HCT116 (cell line): ENCODE measurements around the gene PRKCZ. TPM values are rescaled to one million over a fixed set of nuclear protein-coding genes. Genes with fewer than 3 reads are reported as not detected.

ENCODE experiments used
- ATAC-seq: fragments of 200-7000 bp; cut with Tn5 transposase; 2 replicates; pipeline ENCODE4 v1.9.1; 2020; ENCODE audit warnings: mild to moderate bottlenecking, moderate library complexity
- BruUV-seq: library from RNA; stranded (reverse); fragments of 400-500 nt; replicated peaks from 2 replicates; lab custom pipeline; 2021; lab: Mats Ljungman, UMichigan
- CTCF ChIA-PET: fragments of 300-600 bp; sonication (Branson Sonifier 250); formaldehyde crosslinking; loops from one replicate; lab custom pipeline; 2021; ENCODE audit warnings: antibody characterized with exemption; lab: Charles Lee
- POLR2A ChIA-PET: fragments of 300-600, 350-600 bp; sonication (Branson Sonifier 250); formaldehyde crosslinking; loops from one replicate; lab custom pipeline; 2021; ENCODE audit warnings: antibody characterized with exemption; lab: Charles Lee
- RAD21 ChIA-PET, 2 experiments: fragments of 300-600 bp; sonication (Branson Sonifier 250); formaldehyde crosslinking; loops; one replicate each; lab custom pipeline; 2023; ENCODE audit warnings: low total read pairs in 2 of 2; ENCODE audit not compliant: uncharacterized antibody in 2 of 2, unreplicated experiment in 2 of 2, low non-redundant PET in 1 of 2; lab: Charles Lee
- DNase-seq: peaks from one replicate; pipeline ENCODE4 v3.0.0-alpha.2; 2010; ENCODE audit warnings: low read depth, low spot score
- H2AFZ ChIP-seq: fragments of 200-600 bp; shearing (Covaris generic), sonication (generic); 2 replicates; pipeline ENCODE4 v1.6.1; 2017; ENCODE audit warnings: low read depth, mixed run types, mixed read lengths, antibody characterized with exemption, low read length; ENCODE audit not compliant: poor library complexity, severe bottlenecking
- H3K27ac ChIP-seq: 2 replicates; pipeline ENCODE4 v1.5.1; 2012; ENCODE audit warnings: low read depth, low read length
- H3K27me3 ChIP-seq: fragments of 200-600 bp; sonication (generic); 2 replicates; pipeline ENCODE4 v1.6.1; 2016; ENCODE audit warnings: mixed run types, low read length, mixed read lengths; ENCODE audit not compliant: insufficient read depth
- H3K36me3 ChIP-seq, 2 experiments: fragments of 200-500 bp in 1 of 2; fragments of 200-600 bp in 1 of 2; sonication (Bioruptor generic) in 1 of 2; sonication (generic) in 1 of 2; 2 replicates each; pipeline versions ENCODE4 v1.5.1 to v1.6.1; 2014 to 2016; ENCODE audit warnings: low read length in 2 of 2, inconsistent platforms in 1 of 2, mixed read lengths in 1 of 2, mixed run types in 1 of 2; ENCODE audit not compliant: insufficient read depth in 2 of 2, control insufficient read depth in 1 of 2
- H3K4me1 ChIP-seq, 2 experiments: fragments of 200-600 bp in 1 of 2; sonication (generic) in 1 of 2; 2 replicates each; pipeline versions ENCODE4 v1.5.1 to v1.6.1; 2012 to 2017; ENCODE audit warnings: low read length in 2 of 2, inconsistent platforms in 1 of 2, mild to moderate bottlenecking in 1 of 2, mixed read lengths in 1 of 2, mixed run types in 1 of 2, moderate library complexity in 1 of 2; ENCODE audit not compliant: insufficient read depth in 2 of 2, control insufficient read depth in 1 of 2
- H3K4me2 ChIP-seq: fragments of 200-600 bp; sonication (generic); 2 replicates; pipeline ENCODE4 v1.6.1; 2017; ENCODE audit warnings: mixed run types, low read length, mixed read lengths
- H3K4me3 ChIP-seq, 2 experiments: fragments of 200-600 bp in 1 of 2; sonication (generic) in 1 of 2; replicated peaks in 1 of 2; 2 replicates each; pipeline ENCODE4 v1.5.1; 2011 to 2016; ENCODE audit warnings: low read length in 2 of 2, control low read depth in 1 of 2, low read depth in 1 of 2, mild to moderate bottlenecking in 1 of 2, mixed read lengths in 1 of 2, mixed run types in 1 of 2
- H3K79me2 ChIP-seq: fragments of 200-600 bp; sonication (generic); 2 replicates; pipeline ENCODE4 v1.6.1; 2017; ENCODE audit warnings: mild to moderate bottlenecking, mixed run types, low read length, moderate library complexity, mixed read lengths; ENCODE audit not compliant: insufficient read depth
- H3K9ac ChIP-seq: fragments of 200-600 bp; sonication (generic); 2 replicates; pipeline ENCODE4 v1.6.1; 2016; ENCODE audit warnings: low read length, mixed read lengths
- H3K9me2 ChIP-seq: fragments of 200-600 bp; sonication (generic), shearing (Covaris generic); 2 replicates; pipeline ENCODE4 v1.6.1; 2017; ENCODE audit warnings: mixed run types, mild to moderate bottlenecking, moderate library complexity; ENCODE audit not compliant: insufficient read depth
- H3K9me3 ChIP-seq, 2 experiments: fragments of 200-500 bp in 1 of 2; fragments of 200-600 bp in 1 of 2; sonication (Bioruptor generic) in 1 of 2; sonication (generic) in 1 of 2; 2 replicates each; pipeline ENCODE4 v1.6.1; 2014 to 2017; ENCODE audit warnings: low read length in 2 of 2, mixed read lengths in 2 of 2, inconsistent platforms in 1 of 2, low read depth in 1 of 2, mild to moderate bottlenecking in 1 of 2, mixed run types in 1 of 2, moderate library complexity in 1 of 2; ENCODE audit not compliant: control insufficient read depth in 1 of 2, insufficient read depth in 1 of 2
- H4K20me1 ChIP-seq: fragments of 200-600 bp; sonication (generic), shearing (Covaris generic); 2 replicates; pipeline ENCODE4 v1.6.1; 2017; ENCODE audit warnings: mixed run types, mild to moderate bottlenecking, moderate library complexity; ENCODE audit not compliant: insufficient read depth
- ATF3 ChIP-seq: IDR thresholded peaks from 2 replicates; pipeline ENCODE4 v1.6.1; 2012
- CBX3 ChIP-seq: IDR thresholded peaks from 2 replicates; pipeline ENCODE4 v1.6.1; 2012; ENCODE audit warnings: low read depth
- CEBPB ChIP-seq: IDR thresholded peaks from 2 replicates; pipeline ENCODE4 v1.6.1; 2012; ENCODE audit warnings: low read depth
- CTCF ChIP-seq, 3 experiments: fragments of 200-600 bp in 1 of 3; sonication (generic) in 1 of 3; IDR thresholded peaks in 2 of 3; conservative IDR thresholded peaks in 1 of 3; 2 replicates each; pipeline ENCODE4 v1.5.1; 2012 to 2017; ENCODE audit warnings: low read depth in 2 of 3, low read length in 2 of 3, antibody characterized with exemption in 1 of 3, borderline replicate concordance in 1 of 3, control low read depth in 1 of 3, mild to moderate bottlenecking in 1 of 3, mixed read lengths in 1 of 3, mixed run types in 1 of 3, moderate library complexity in 1 of 3; ENCODE audit not compliant: insufficient read depth in 1 of 3
- ELF1 ChIP-seq: IDR thresholded peaks from 2 replicates; pipeline ENCODE4 v1.6.1; 2012; ENCODE audit warnings: low read depth, borderline replicate concordance
- EZH2 ChIP-seq: fragments of 200-600 bp; sonication (generic); IDR thresholded peaks from 2 replicates; pipeline ENCODE4 v1.6.1; 2017; ENCODE audit warnings: antibody characterized with exemption, mixed run types
- EZH2phosphoT487 ChIP-seq: fragments of 200-600 bp; IDR thresholded peaks from 2 replicates; pipeline ENCODE4 v1.6.1; 2018; ENCODE audit warnings: antibody characterized with exemption, borderline replicate concordance
- FOSL1 ChIP-seq: IDR thresholded peaks from 2 replicates; pipeline ENCODE4 v1.6.1; 2012; ENCODE audit warnings: low read depth
- JUND ChIP-seq: IDR thresholded peaks from 2 replicates; pipeline ENCODE4 v1.6.1; 2012
- MAX ChIP-seq: IDR thresholded peaks from 2 replicates; pipeline ENCODE4 v1.6.1; 2012
- RAD21 ChIP-seq: IDR thresholded peaks from 2 replicates; pipeline ENCODE4 v1.6.1; 2012; ENCODE audit warnings: low read depth, mild to moderate bottlenecking
- SP1 ChIP-seq: IDR thresholded peaks from 2 replicates; pipeline ENCODE4 v1.6.1; 2012; ENCODE audit warnings: low read depth
- SRF ChIP-seq: IDR thresholded peaks from 2 replicates; pipeline ENCODE4 v1.6.1; 2012; ENCODE audit warnings: low read depth
- TCF7L2 ChIP-seq: IDR thresholded peaks from 2 replicates; pipeline ENCODE4 v1.7.0; 2011; ENCODE audit warnings: borderline replicate concordance, inconsistent platforms; ENCODE audit not compliant: insufficient read depth, insufficient read length; ENCODE audit errors: extremely low read depth
- YY1 ChIP-seq: IDR thresholded peaks from 2 replicates; pipeline ENCODE4 v1.6.1; 2011; ENCODE audit warnings: low read length, low read depth, moderate library complexity, mild to moderate bottlenecking; ENCODE audit not compliant: insufficient replicate concordance; ENCODE audit errors: extremely low read depth
- ZBTB33 ChIP-seq: IDR thresholded peaks from 2 replicates; pipeline ENCODE4 v1.6.1; 2011; ENCODE audit warnings: mild to moderate bottlenecking, low read length, moderate library complexity; ENCODE audit not compliant: insufficient replicate concordance; ENCODE audit errors: extremely low read depth
- ZNF274 ChIP-seq: fragments of 200-500 bp; sonication (Bioruptor generic); IDR thresholded peaks from 2 replicates; pipeline ENCODE4 v1.6.1; 2014; ENCODE audit warnings: mild to moderate bottlenecking, low read depth, low read length, inconsistent platforms
- intact Hi-C: fragments of 100-400 bp; cut with micrococcal nuclease; formaldehyde crosslinking; loops from 2 replicates; pipeline ENCODE4 v1.10.0; 2022
- total RNA-seq: library from RNA; stranded (reverse); gene quantifications from one replicate; pipeline ENCODE4 v1.2.1, GENCODE V29; 2021; ENCODE audit not compliant: unreplicated experiment

PRKCZ gene
- total RNA-seq, 1 experiment from 2014 or later = 46.8 TPM

GRCh38 chr1:2126331-2127186 is 76.3 kb downstream of the PRKCZ start:
- Histone ChIP-seq H3K4me1 (peaks cover 0 to 2% of the 10 kb centered on the region in 2 experiments; a peak in 1 of 4 replicates), H3K36me3 (no peaks in the 10 kb centered on the region), H2AFZ (no peak overlapping the region), H3K9me2 (no peaks in the 10 kb centered on the region), H3K4me3 (no peak overlapping the region), H3K9me3 (no peaks in the 10 kb centered on the region), H3K4me2 (no peak overlapping the region), H4K20me1 (no peaks in the 10 kb centered on the region), H3K27me3 (no peaks in the 10 kb centered on the region), H3K9ac (no peak overlapping the region), H3K79me2 (no peaks in the 10 kb centered on the region; the same call in 1 of the 2 replicates), H3K27ac (no peak overlapping the region)
- POLR2A ChIA-PET = no interaction called here
- no TSS peak for BruUV-seq
- no peak for DNase-seq
- RAD21 ChIA-PET = no interaction called here
- CTCF ChIA-PET = interaction anchor here (2.1 kb wide), 1 partner anchor 13 kb away, joined by 7 read pairs; no protein-coding TSS in a partner anchor
- TF ChIP-seq CTCF (IDR thresholded peaks at IDR 0.05 in 2 of 3, conservative IDR thresholded peaks at IDR 0.05 in 1 of 3; ENCODE audit: borderline replicate concordance in 1 of 3, insufficient read depth in 1 of 3, low read depth in 2 of 3, low read length in 2 of 3) (no peak), ZBTB33 (no peak), ATF3 (no peak), SRF (no peak), FOSL1 (no peak), CBX3 (no peak), ELF1 (no peak), YY1 (no peak), MAX (no peak), EZH2 (no peak), RAD21 (no peak), EZH2phosphoT487 (no peak), ZNF274 (no peak), SP1 (no peak), JUND (no peak), CEBPB (no peak), TCF7L2 (no peak)
- ATAC-seq = peak; percentile 47; the same call in 1 of the 2 replicates
- intact Hi-C loops = no loop called here
